C4-2B (cell line): ENCODE data around the gene HHIPL1.

Experiments
- H3K27ac ChIP-seq: fragments of 450-650 bp; 2 replicates; pipeline ENCODE4 v1.5.1; 2017
- CTCF ChIP-seq: fragments of 450-650 bp; conservative IDR thresholded peaks from 2 replicates; pipeline ENCODE4 v1.5.1; 2017; ENCODE audit warnings: mild to moderate bottlenecking
- ZFX ChIP-seq: fragments of 450-650 bp; IDR thresholded peaks from 2 replicates; pipeline ENCODE4 v1.6.1; 2017

Gene HHIPL1

GRCh38 chr14:99668307-99669295 is 23.7 kb downstream of the HHIPL1 start:
- H3K27ac ChIP-seq, result no peak overlapping the region
- TF ChIP-seq CTCF (no peak), ZFX (no peak)

- no peak for TF ChIP-seq CTCF
- no peak for TF ChIP-seq ZFX
- peak overlapping the region; percentile 24; the same call in 1 of the 2 replicates for H3K27ac ChIP-seq
Measured at GRCh38 chr14:99670361-99671234, 25.7 kb downstream of the HHIPL1 start.

- TF ChIP-seq ZFX (no peak), CTCF (no peak)
- H3K27ac ChIP-seq, result no peak overlapping the region
Measured at GRCh38 chr14:99671235-99672224, 26.6 kb downstream of the HHIPL1 start.

GRCh38 chr14:99672506-99673304 is 27.8 kb downstream of the HHIPL1 start:
- no peak overlapping the region for H3K27ac ChIP-seq

GRCh38 chr14:99673305-99674063 is 28.6 kb downstream of the HHIPL1 start:
- TF ChIP-seq CTCF, result no peak
- no peak for TF ChIP-seq ZFX
- no peak overlapping the region for H3K27ac ChIP-seq

More at GRCh38 chr14:99672506-99673304, 27.8 kb downstream of the HHIPL1 start:
- TF ChIP-seq CTCF (no peak), ZFX (no peak)
